ENCODE results near the gene IGFLR1. TPM values are rescaled to one million over a fixed set of nuclear protein-coding genes. Genes with fewer than 3 reads are reported as not detected.
A peak's percentile ranks its signal among the peaks of the same experiment; 100 is the strongest.

Gene IGFLR1
- polyA plus RNA-seq, 1 donor from 2014 or later: 4.6 TPM

GRCh38 chr19:35757231-35757748, 15.0 kb upstream of the IGFLR1 start:
- Histone ChIP-seq H3K9me2 (ENCODE audit: insufficient read depth, low read length) (no peaks in the 10 kb centered on the region), H3K27ac (ENCODE audit: low read length) (peak overlapping the region; percentile 28), H3K79me2 (replicated peaks; ENCODE audit: insufficient read depth, low read length) (peaks cover 15% of the 10 kb centered on the region), H3F3A (ENCODE audit: insufficient read depth, low read length, poor library complexity, severe bottlenecking) (no peaks in the 10 kb centered on the region), H3K9me3 (ENCODE audit: low read length) (no peaks in the 10 kb centered on the region), H3K9ac (ENCODE audit: low read length) (peak overlapping the region; percentile 50), H2AFZ (ENCODE audit: low read depth, low read length) (no peak overlapping the region), H3K4me2 (ENCODE audit: low read length) (no peak overlapping the region), H3K4me3 (ENCODE audit: low read length) (peak overlapping the region; percentile 91), H4K20me1 (ENCODE audit: insufficient read depth) (no peaks in the 10 kb centered on the region), H3K36me3 (ENCODE audit: insufficient read depth, low read length) (peaks cover 8% of the 10 kb centered on the region), H3K27me3 (ENCODE audit: insufficient read depth, low read depth, low read length) (no peaks in the 10 kb centered on the region)
- TF ChIP-seq EZH2 (IDR thresholded peaks at IDR 0.05; ENCODE audit: borderline replicate concordance, insufficient read depth, low read length, poor library complexity, severe bottlenecking): no peak
- no peak for TF ChIP-seq REST (IDR thresholded peaks at IDR 0.05; ENCODE audit: borderline replicate concordance)
- no peak for TF ChIP-seq CTCF (IDR thresholded peaks at IDR 0.05; ENCODE audit: poor library complexity, severe bottlenecking)
- no peak for TF ChIP-seq EP300 (conservative IDR thresholded peaks at IDR 0.05; ENCODE audit: poor library complexity, severe bottlenecking)
- TF ChIP-seq SMC3 (conservative IDR thresholded peaks at IDR 0.05; ENCODE audit: poor library complexity): no peak
- TF ChIP-seq RAD21 (conservative IDR thresholded peaks at IDR 0.05): no peak
- no peak for TF ChIP-seq MXI1 (conservative IDR thresholded peaks at IDR 0.05; ENCODE audit: poor library complexity, severe bottlenecking)
- TF ChIP-seq POLR2AphosphoS5 (IDR thresholded peaks at IDR 0.05): no peak
- TF ChIP-seq TAF1 (IDR thresholded peaks at IDR 0.05; ENCODE audit: low read depth): no peak

GRCh38 chr19:35756377-35757230, 14.4 kb upstream of the IGFLR1 start, which contains the start of gene HSPB6:
TSS of gene HSPB6 (minus strand) at chr19:35757029. CDS start at chr19:35757008, 21 bp downstream.
- Histone ChIP-seq H3K9ac (ENCODE audit: low read length) (peak within 1 kb of the TSS; percentile 50), H3K9me3 (ENCODE audit: low read length) (no peaks in the 10 kb centered on the region), H3K36me3 (ENCODE audit: insufficient read depth, low read length) (peaks cover 8% of the 10 kb centered on the region), H3K4me2 (ENCODE audit: low read length) (no peak within 1 kb of the TSS), H3F3A (ENCODE audit: insufficient read depth, low read length, poor library complexity, severe bottlenecking) (no peaks in the 10 kb centered on the region), H3K27ac (ENCODE audit: low read length) (peak within 1 kb of the TSS; percentile 28), H3K27me3 (ENCODE audit: insufficient read depth, low read depth, low read length) (no peaks in the 10 kb centered on the region), H2AFZ (ENCODE audit: low read depth, low read length) (no peak within 1 kb of the TSS), H4K20me1 (ENCODE audit: insufficient read depth) (no peaks in the 10 kb centered on the region), H3K4me3 (ENCODE audit: low read length) (peak within 1 kb of the TSS; percentile 91), H3K9me2 (ENCODE audit: insufficient read depth, low read length) (no peaks in the 10 kb centered on the region), H3K79me2 (replicated peaks; ENCODE audit: insufficient read depth, low read length) (peaks cover 15% of the 10 kb centered on the region)
- no peak for TF ChIP-seq SMC3 (conservative IDR thresholded peaks at IDR 0.05; ENCODE audit: poor library complexity)
- no peak for TF ChIP-seq RAD21 (conservative IDR thresholded peaks at IDR 0.05)
- TF ChIP-seq CTCF (IDR thresholded peaks at IDR 0.05; ENCODE audit: poor library complexity, severe bottlenecking): no peak
- TF ChIP-seq REST (IDR thresholded peaks at IDR 0.05; ENCODE audit: borderline replicate concordance): no peak
- TF ChIP-seq MXI1 (conservative IDR thresholded peaks at IDR 0.05; ENCODE audit: poor library complexity, severe bottlenecking): no peak
- no peak for TF ChIP-seq EZH2 (IDR thresholded peaks at IDR 0.05; ENCODE audit: borderline replicate concordance, insufficient read depth, low read length, poor library complexity, severe bottlenecking)
